GM19043 (cell line): Measurements from ENCODE around the gene LPCAT1.

Experiments
- ATAC-seq: cut with Tn5 transposase; IDR thresholded peaks from one replicate; pipeline ENCODE4 v1.9.1; 2021; ENCODE audit warnings: low read depth; ENCODE audit not compliant: unreplicated experiment

Gene LPCAT1

DNA sequence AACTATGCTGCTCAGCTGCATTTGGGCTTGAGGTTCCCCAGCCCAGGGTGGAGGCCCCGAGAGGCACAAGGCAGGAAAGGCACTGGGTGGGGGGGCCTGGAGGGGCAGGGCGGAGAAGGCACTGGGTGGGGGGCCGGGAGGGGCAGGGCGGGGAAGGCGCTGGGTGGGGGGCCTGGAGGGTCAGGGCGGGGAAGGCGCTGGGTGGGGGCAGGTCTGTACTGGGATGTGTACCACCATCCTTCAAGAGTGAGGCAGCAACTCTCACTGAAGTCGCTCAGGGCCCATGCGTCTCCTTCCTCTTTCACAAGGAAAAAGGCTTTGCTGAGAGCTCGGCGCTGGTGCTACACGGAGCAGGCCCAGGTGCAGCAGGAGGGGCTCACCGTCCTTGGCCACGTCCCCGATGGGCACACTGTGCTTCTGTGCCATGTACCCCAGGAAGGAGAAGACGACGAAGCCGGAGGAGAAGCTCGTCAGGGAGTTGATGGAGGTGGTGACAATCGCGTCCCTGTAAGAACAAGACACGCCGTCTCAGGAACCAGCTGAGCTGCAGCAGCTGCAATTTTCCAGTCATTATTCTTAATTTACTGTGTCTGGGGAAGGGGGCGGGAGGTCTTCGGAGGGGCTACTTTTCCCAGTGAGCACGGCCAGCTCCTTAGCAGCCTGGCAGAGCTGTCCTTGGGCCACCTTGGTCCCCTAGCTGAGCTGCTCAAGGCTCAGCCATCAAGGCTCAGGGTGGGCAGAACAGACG is 109.3 kb downstream of the LPCAT1 start:
- ATAC-seq, result no peak

DNA sequence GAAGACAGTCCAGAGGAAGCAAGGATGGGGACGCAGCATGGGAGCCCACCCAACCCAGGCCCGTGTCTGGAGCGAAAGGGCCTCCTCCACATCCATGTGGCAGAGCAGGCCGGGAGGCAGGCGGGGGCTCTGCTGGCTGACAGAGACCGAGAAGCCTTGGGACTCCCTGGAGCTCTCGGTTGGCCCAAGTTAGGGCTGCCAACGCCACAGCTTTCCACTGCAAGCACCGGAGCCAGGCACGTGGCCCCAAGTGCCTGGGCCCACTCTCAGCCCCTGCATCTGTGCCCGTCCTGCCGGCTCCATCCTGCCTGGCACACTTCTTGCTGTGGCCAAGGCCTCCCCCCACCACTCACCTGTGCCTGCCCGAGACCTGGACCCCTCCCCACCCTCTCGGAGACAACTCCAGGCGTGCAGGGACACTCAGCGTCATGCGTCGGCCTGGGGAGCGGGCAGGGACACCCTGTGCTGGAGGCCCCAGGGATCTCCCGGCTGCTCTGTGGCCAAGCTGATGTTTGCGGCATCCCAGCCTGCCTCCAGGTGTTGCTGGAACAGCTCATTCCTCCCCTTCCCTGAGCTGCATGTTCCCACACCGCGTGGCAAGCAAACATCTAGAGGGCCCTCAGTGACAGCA is 110.0 kb downstream of the LPCAT1 start:
- ATAC-seq, result no peak

DNA sequence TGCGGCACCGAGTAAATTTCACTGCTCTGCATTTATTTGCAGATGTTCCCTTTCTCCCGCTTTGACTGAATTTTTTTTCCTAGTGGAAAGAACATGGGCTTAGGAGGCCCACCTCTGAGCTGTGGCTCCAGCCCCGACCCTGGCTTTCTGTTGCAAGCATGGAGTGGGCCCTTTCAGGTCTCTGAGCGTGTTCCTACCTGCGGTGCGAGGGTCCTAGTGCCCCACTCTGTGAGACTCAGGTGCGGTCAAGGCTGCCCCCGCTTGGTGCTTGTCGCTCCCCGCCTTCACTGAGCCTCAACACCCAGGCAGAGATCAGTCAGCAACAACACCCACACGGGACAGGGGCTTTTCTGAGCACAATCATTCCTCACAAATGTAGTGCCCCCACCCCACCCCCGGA is 110.5 kb downstream of the LPCAT1 start:
- no peak for ATAC-seq

DNA sequence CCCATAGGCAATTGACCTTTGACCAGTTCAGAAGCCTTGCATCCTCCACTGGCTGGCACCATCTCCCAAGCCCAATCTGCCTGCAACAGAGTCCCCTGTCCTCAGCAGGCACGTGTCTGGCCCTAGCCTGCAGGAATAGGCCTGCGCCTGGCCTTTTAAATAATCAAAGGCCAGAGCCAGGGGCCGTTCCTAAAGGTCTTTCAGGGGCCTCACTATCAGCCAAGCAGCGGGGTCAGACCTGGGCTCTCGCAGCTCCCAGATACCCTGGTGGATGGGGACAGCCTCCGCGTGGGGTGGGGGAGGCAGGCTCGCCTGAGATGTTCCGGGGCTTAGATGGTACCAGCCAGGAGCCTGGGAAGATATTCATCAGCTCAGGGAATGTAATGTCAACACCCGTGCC is 111.1 kb downstream of the LPCAT1 start:
- no peak for ATAC-seq

DNA sequence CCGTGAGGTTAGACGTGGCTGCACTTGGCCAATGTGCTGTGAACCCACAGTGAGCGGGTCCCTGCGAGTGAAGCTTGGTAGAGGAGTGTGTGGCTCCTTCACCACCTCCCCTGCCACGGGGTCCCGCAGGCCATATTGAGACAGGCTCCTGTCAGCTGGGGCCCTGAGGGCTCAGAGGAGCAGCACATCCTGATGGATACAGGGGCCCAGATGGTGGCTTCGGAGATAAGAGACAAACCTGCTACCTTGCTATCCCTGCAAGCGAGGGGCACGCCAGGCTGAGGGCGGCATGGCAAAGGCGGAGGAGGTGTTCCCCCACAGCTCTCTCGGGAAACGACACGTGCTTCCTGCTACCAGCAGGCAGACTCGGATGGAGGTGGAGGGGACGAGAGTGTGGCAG is 111.6 kb downstream of the LPCAT1 start:
- no peak for ATAC-seq
